ENCODE measurements around the gene DAB2IP.

- TF ChIP-seq CTCF (IDR thresholded peaks at IDR 0.05) (no peak), ZFX (IDR thresholded peaks at IDR 0.05; ENCODE audit: borderline replicate concordance) (no peak)
Observed at GRCh38 chr9:121640491-121641223, 10.8 kb upstream of the DAB2IP start.
